Stimulated activated CD4-positive, alpha-beta T cell treated with anti-CD3 and anti-CD28 coated beads, TNF-alpha, amount 100 ng/mL, for 1 hour (primary cell): ENCODE data around the gene ADGRL4.
"Not testable (repeated sequence)": the region's sequence is repeated elsewhere in the genome, so short reads cannot be mapped to it uniquely, and the experiment has no call there.

Source experiments
- DNase-seq, 3 donors: peaks; one replicate each; pipeline ENCODE4 v3.0.0-alpha.2; 2020; ENCODE audit warnings: low read depth in 3 of 3, low spot score in 1 of 3

Gene ADGRL4

GRCh38 chr1:79006564-79006963 is at the start of gene ADGRL4:
Gene ADGRL4, minus strand, starts transcription at chr1:79006730. Its CDS starts 76 bp downstream, at chr1:79006654.
- DNase-seq: no peak

GRCh38 chr1:79055856-79056255 is 49.3 kb upstream of the ADGRL4 start:
- no peak for DNase-seq

- DNase-seq: no peak
These were observed 46.4 kb upstream of the ADGRL4 start for GRCh38 chr1:79052829-79053449.

GRCh38 chr1:79044974-79045650 is 38.6 kb upstream of the ADGRL4 start:
- no peak for DNase-seq

- DNase-seq: no peak
These were observed 37.0 kb upstream of the ADGRL4 start for GRCh38 chr1:79043506-79043905.

- no peak for DNase-seq
These were observed 36.0 kb upstream of the ADGRL4 start for GRCh38 chr1:79042539-79042938.

- no peak for DNase-seq
These were observed 35.6 kb upstream of the ADGRL4 start for GRCh38 chr1:79042117-79042516.

- no peak for DNase-seq
These were observed 35.1 kb upstream of the ADGRL4 start for GRCh38 chr1:79041666-79042065.

GRCh38 chr1:79040424-79041082 is 34.0 kb upstream of the ADGRL4 start:
- DNase-seq: no peak

GRCh38 chr1:79037085-79037484 is 30.6 kb upstream of the ADGRL4 start:
- DNase-seq: no peak

GRCh38 chr1:79012500-79012899 is 6.0 kb upstream of the ADGRL4 start:
- DNase-seq: no peak

- DNase-seq: no peak
These were observed 4.1 kb upstream of the ADGRL4 start for GRCh38 chr1:79010589-79010988.

- DNase-seq: no peak
These were observed 585 bp downstream of the ADGRL4 start for GRCh38 chr1:79005945-79006344.

GRCh38 chr1:79004916-79005315 is 1.6 kb downstream of the ADGRL4 start:
- no peak for DNase-seq

GRCh38 chr1:78996791-78997190 is 9.7 kb downstream of the ADGRL4 start:
- no peak for DNase-seq

GRCh38 chr1:78987042-78987441 is 19.5 kb downstream of the ADGRL4 start:
- no peak for DNase-seq

GRCh38 chr1:78980511-78980910 is 26.0 kb downstream of the ADGRL4 start:
- DNase-seq: no peak

GRCh38 chr1:78972723-78973122 is 33.8 kb downstream of the ADGRL4 start:
- no peak for DNase-seq

- not testable (repeated sequence) for DNase-seq
These were observed 39.4 kb downstream of the ADGRL4 start for GRCh38 chr1:78967091-78967490.

GRCh38 chr1:78958711-78959110 is 47.8 kb downstream of the ADGRL4 start:
- no peak for DNase-seq

GRCh38 chr1:78950826-78951225 is 55.7 kb downstream of the ADGRL4 start:
- no peak for DNase-seq

- DNase-seq: no peak
These were observed 57.3 kb downstream of the ADGRL4 start for GRCh38 chr1:78949227-78949626.
